ENCODE data around the gene SRGAP3.

The SRGAP3 gene

DNA sequence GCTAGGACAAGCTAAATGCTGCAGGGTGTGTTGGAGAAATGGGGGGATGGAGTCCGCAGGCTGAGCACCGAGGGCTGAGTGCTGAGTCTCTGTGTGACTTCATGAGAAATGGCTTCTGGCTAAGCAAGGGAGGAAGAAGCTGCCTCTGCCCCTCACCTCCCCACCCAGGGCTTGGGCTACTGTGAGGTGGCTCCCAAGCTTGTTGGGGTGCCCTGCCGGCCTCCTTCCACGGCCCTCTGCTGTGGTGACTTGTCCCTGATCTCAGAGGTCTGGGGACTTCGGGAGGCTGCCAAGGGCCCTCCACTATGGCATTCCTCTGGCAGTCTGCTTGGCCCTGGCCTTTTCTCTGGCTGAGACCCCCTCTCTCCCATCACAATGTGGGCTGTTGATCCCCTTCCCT is 256.1 kb downstream of the SRGAP3 start:
- no peak overlapping the region for H3K4me2 ChIP-seq (ENCODE audit: low read length)
- peaks cover 8% of the 10 kb centered on the region for H3K27me3 ChIP-seq (ENCODE audit: control insufficient read depth, insufficient read depth, low read length)
- no peak overlapping the region for H3K4me3 ChIP-seq (ENCODE audit: low read length)
- no peaks in the 10 kb centered on the region for H3K4me1 ChIP-seq (ENCODE audit: control insufficient read depth, insufficient read depth, low read length)
- no peak overlapping the region for H3K9ac ChIP-seq (ENCODE audit: low read depth, low read length)
- H3K9me3 ChIP-seq (replicated peaks; ENCODE audit: low read length): no peaks in the 10 kb centered on the region
- H3K36me3 ChIP-seq (ENCODE audit: insufficient read depth, low read length): no peaks in the 10 kb centered on the region

DNA sequence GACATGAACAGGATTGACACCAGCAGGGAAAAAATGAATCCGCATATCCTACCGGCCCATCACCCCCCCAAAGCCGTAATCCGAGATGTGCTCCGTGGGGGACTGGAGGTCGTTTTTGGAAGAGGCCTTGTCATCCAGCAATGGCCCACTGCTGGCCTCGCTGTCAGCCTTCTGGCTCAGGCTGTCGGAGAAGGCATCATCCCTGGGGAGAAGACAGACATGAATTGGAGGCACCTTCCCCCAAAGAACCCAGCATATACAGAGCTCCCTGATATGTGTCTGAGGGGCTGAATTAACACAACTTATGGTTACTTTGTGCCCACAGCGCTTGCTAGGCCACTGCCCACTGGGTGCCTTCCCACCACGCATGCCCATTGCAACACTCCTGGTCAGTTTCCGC is 256.6 kb downstream of the SRGAP3 start:
- no peaks in the 10 kb centered on the region for H3K36me3 ChIP-seq (ENCODE audit: insufficient read depth, low read length)
- H3K4me2 ChIP-seq (ENCODE audit: low read length): no peak overlapping the region
- no peaks in the 10 kb centered on the region for H3K9me3 ChIP-seq (replicated peaks; ENCODE audit: low read length)
- H3K4me3 ChIP-seq (ENCODE audit: low read length): no peak overlapping the region
- no peak overlapping the region for H3K9ac ChIP-seq (ENCODE audit: low read depth, low read length)
- H3K27me3 ChIP-seq (ENCODE audit: control insufficient read depth, insufficient read depth, low read length): peaks cover 8% of the 10 kb centered on the region
- no peaks in the 10 kb centered on the region for H3K4me1 ChIP-seq (ENCODE audit: control insufficient read depth, insufficient read depth, low read length)

DNA sequence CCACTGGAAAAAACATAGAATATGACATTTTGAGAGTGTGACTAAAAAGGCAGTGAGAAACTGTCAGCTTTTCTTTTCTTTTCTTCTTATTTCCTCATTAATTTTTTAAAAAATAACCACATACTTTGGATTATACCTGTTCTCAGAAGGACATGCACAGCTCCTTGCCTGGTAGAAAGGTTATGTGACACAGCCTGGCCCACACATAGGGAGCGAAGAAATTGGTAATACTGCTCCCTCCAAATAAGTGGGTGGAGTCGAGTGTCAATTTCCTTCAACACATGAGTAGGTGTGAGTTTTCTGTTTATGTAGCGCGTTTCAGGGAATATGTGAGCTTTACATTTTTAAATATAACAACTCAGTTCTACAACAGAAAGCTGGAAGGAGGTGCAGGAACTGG is 257.2 kb downstream of the SRGAP3 start:
- Histone ChIP-seq H3K4me2 (ENCODE audit: low read length) (no peak overlapping the region), H3K27me3 (ENCODE audit: control insufficient read depth, insufficient read depth, low read length) (peaks cover 6% of the 10 kb centered on the region), H3K9ac (ENCODE audit: low read depth, low read length) (no peak overlapping the region), H3K4me1 (ENCODE audit: control insufficient read depth, insufficient read depth, low read length) (no peaks in the 10 kb centered on the region), H3K9me3 (replicated peaks; ENCODE audit: low read length) (no peaks in the 10 kb centered on the region), H3K4me3 (ENCODE audit: low read length) (no peak overlapping the region), H3K36me3 (ENCODE audit: insufficient read depth, low read length) (no peaks in the 10 kb centered on the region)

DNA sequence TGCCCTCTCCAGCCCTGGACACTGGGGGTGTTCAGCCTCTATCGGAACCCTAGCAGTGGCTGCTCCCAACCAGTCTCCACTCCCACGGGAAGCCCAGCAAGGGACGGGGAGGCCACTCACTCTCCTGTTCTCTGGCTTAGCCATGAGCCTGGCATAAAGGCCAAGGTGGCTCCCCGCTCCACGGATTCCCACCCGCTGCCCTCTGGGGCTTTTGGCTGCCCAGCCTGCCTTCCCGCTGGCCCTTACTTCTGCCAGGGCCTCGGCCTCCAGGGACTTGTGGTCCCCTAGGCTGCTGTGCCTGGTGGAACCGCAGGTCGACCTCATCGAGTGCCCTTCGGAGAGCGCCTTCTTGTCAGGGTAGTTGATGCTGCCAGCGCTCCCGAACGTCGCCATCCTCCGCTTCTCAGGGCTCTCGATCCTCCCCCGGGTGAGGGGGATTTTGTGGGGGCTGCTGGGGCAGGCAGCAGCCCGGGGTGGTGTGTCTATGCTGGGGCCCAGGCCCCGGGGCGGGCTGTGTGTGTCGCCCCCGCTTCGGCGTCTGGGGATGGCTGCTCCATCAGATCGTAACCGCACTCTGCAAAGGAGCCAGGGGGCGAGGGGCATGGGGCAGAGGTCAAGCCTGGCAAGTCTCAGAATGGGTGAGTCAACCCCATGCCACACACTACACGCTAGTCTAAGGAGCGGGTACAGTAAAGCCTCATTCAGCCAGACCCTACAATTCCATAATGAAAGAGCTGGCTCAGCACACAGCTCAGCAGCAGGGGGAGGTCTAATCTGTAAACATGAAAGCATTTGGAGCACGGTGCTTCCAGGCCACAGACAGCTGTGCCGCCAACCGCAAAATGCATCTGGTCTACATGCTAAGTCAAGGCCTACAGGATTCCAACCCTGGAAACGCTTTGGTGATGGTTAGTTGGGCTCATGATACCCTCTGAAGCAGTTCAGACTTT is 258.9 kb downstream of the SRGAP3 start:
- Histone ChIP-seq H3K27me3 (ENCODE audit: control insufficient read depth, insufficient read depth, low read length) (no peaks in the 10 kb centered on the region), H3K9ac (ENCODE audit: low read depth, low read length) (no peak overlapping the region), H3K4me2 (ENCODE audit: low read length) (no peak overlapping the region), H3K4me3 (ENCODE audit: low read length) (no peak overlapping the region), H3K36me3 (ENCODE audit: insufficient read depth, low read length) (no peaks in the 10 kb centered on the region), H3K4me1 (ENCODE audit: control insufficient read depth, insufficient read depth, low read length) (no peaks in the 10 kb centered on the region), H3K9me3 (replicated peaks; ENCODE audit: low read length) (no peaks in the 10 kb centered on the region)

DNA sequence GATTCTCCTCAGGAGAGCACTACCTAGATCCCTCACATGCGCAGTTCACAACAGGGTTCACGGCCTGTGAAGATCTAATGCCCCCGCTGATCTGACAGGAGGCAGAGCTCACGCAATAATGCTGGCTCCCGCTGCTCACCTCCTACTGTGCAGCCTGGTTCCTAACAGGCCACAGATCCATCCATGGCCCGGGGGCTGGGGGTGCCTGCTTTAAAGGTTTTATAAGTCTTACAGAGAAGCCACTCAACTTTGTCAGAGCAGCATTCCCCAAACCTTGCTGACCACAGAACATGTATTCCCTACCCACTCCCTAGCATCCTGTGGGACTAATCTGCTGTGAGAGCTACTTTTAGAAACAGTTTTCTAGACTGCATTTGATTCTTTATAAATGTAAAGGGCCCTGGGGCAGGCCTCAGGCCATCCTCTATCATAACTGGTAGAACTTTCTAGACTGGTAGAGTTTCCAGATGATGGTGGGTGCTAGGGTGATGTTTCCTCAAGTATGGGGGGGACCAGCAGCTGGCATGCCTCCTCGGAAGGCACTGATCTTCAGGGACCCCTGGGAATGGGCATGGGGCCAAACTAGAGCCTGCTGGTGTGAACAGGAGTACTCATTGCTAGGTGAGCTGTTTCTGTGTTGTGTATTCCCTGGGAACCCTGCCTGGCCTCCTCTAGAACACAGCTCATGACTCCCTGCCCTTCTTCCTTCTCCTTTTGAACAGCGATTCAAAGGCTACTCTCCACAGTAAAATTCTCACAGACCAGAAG is 260.5 kb downstream of the SRGAP3 start:
- Histone ChIP-seq H3K27me3 (ENCODE audit: control insufficient read depth, insufficient read depth, low read length) (no peaks in the 10 kb centered on the region), H3K9me3 (replicated peaks; ENCODE audit: low read length) (no peaks in the 10 kb centered on the region), H3K4me3 (ENCODE audit: low read length) (no peak overlapping the region), H3K9ac (ENCODE audit: low read depth, low read length) (no peak overlapping the region), H3K4me1 (ENCODE audit: control insufficient read depth, insufficient read depth, low read length) (no peaks in the 10 kb centered on the region), H3K36me3 (ENCODE audit: insufficient read depth, low read length) (no peaks in the 10 kb centered on the region), H3K4me2 (ENCODE audit: low read length) (no peak overlapping the region)

DNA sequence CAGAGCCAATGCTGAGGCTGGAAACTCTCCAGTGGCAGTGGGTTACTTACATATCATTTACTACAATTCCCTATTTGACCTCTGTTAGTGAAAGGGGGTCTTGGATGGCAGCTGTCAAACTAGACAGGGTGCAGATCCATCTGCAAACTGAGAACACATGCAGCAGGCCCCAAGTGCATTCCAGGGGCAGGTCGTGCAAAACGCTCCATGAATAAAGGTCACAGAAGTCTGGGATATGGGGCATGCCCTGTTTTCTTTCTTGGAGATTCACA is 261.1 kb downstream of the SRGAP3 start:
- Histone ChIP-seq H3K9me3 (replicated peaks; ENCODE audit: low read length) (no peaks in the 10 kb centered on the region), H3K27me3 (ENCODE audit: control insufficient read depth, insufficient read depth, low read length) (no peaks in the 10 kb centered on the region), H3K36me3 (ENCODE audit: insufficient read depth, low read length) (no peaks in the 10 kb centered on the region), H3K4me3 (ENCODE audit: low read length) (no peak overlapping the region), H3K9ac (ENCODE audit: low read depth, low read length) (no peak overlapping the region), H3K4me1 (ENCODE audit: control insufficient read depth, insufficient read depth, low read length) (no peaks in the 10 kb centered on the region), H3K4me2 (ENCODE audit: low read length) (no peak overlapping the region)

DNA sequence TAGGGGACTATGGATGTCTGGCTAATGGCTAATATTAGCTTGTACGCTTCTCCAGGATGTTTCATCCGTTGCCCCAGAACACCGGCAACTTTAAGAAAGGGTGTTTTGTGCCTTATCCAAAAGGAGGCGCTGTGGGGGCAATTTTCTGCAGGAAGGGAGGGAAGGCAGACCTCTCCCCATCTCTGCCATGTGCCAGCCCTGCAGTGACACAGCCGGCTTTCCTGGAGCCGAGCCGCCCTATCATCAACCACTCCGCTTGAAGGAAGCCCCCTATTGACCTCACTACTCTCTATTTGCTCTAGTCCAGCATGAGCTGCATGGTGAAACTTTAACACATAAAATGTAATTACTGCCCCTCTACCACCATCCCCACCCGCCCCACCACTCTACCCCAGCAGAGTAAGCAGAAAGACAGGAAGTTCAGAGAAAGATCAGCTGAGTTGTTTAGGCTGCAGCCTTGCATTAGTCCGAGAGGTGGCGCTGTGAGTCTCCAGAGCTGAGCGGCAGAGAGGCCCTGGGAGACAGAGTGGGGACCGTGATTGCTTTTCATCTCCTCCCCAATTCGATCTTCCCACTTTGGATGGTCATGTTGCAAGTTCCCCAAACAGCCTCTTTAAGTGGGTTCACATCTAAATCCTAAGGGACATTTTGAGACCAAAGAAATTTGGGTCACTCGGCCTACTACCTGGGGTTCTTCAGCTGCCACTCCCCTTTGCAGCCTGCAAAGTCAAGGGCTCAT is 261.6 kb downstream of the SRGAP3 start:
- Histone ChIP-seq H3K4me2 (ENCODE audit: low read length) (no peak overlapping the region), H3K9ac (ENCODE audit: low read depth, low read length) (no peak overlapping the region), H3K4me1 (ENCODE audit: control insufficient read depth, insufficient read depth, low read length) (no peaks in the 10 kb centered on the region), H3K4me3 (ENCODE audit: low read length) (no peak overlapping the region), H3K36me3 (ENCODE audit: insufficient read depth, low read length) (no peaks in the 10 kb centered on the region), H3K9me3 (replicated peaks; ENCODE audit: low read length) (no peaks in the 10 kb centered on the region), H3K27me3 (ENCODE audit: control insufficient read depth, insufficient read depth, low read length) (no peaks in the 10 kb centered on the region)

DNA sequence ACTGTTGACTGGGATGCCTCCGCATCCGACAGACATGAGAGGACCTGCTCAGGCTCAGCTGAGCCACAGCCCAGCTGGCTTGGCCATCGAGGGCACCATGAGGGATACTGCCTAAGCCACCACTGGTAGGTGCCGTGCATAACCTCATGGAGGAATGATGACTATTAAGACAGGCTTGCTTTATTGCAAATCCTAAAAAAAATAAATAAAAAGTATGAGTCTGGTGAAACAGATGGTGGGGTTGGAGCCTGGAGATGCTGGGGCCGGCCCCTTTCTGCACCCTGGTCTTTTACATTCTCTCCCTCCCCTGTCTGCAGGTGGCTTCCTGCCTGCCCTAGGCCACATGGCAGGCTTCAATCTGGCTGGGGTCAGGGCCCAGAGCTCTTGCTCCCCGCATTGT is 262.2 kb downstream of the SRGAP3 start:
- Histone ChIP-seq H3K36me3 (ENCODE audit: insufficient read depth, low read length) (no peaks in the 10 kb centered on the region), H3K27me3 (ENCODE audit: control insufficient read depth, insufficient read depth, low read length) (no peaks in the 10 kb centered on the region), H3K9me3 (replicated peaks; ENCODE audit: low read length) (no peaks in the 10 kb centered on the region), H3K9ac (ENCODE audit: low read depth, low read length) (no peak overlapping the region), H3K4me3 (ENCODE audit: low read length) (no peak overlapping the region), H3K4me2 (ENCODE audit: low read length) (no peak overlapping the region), H3K4me1 (ENCODE audit: control insufficient read depth, insufficient read depth, low read length) (no peaks in the 10 kb centered on the region)

DNA sequence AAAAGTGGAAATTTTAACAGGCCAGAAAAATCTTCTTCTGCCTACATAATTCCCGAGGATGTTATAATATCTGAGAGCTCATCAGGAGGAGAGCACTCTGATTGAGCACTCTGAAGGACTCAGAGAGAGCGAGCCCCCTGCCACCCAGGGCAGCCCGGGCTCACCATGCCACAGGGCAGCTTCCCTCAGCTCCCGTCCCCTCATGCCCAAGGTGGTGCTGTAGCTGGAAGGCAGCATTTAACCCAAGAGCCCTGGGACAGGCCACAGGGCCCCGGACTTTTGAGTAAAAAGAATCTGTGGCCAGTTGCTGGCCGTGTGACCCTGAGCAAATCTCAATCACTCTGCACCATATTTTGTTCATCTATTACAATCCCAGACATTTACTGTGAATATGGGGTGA is 262.7 kb downstream of the SRGAP3 start:
- no peaks in the 10 kb centered on the region for H3K27me3 ChIP-seq (ENCODE audit: control insufficient read depth, insufficient read depth, low read length)
- no peak overlapping the region for H3K4me3 ChIP-seq (ENCODE audit: low read length)
- H3K9ac ChIP-seq (ENCODE audit: low read depth, low read length): no peak overlapping the region
- no peaks in the 10 kb centered on the region for H3K36me3 ChIP-seq (ENCODE audit: insufficient read depth, low read length)
- no peaks in the 10 kb centered on the region for H3K9me3 ChIP-seq (replicated peaks; ENCODE audit: low read length)
- no peak overlapping the region for H3K4me2 ChIP-seq (ENCODE audit: low read length)
- H3K4me1 ChIP-seq (ENCODE audit: control insufficient read depth, insufficient read depth, low read length): no peaks in the 10 kb centered on the region

DNA sequence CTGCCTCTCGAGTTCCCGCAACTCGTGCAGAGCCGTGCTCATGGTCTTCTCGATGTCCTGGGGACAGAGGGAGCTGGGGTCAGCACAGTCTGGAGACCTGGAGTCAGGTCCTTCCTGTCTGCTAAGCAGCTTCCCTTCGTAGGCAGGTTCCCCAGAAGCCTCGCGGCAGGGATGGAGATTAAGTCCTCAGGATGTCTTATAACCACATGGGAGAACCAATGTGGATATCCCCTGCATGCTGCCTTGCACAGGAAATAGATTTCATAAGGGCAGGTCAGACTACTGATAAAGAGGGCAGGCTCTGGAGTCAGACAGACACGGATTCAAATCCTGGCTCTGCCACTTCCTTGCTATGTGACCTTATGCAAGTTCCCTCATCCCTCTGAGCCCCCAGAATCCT is 263.6 kb downstream of the SRGAP3 start:
- no peak overlapping the region for H3K9ac ChIP-seq (ENCODE audit: low read depth, low read length)
- H3K4me3 ChIP-seq (ENCODE audit: low read length): no peak overlapping the region
- no peak overlapping the region for H3K4me2 ChIP-seq (ENCODE audit: low read length)
- H3K36me3 ChIP-seq (ENCODE audit: insufficient read depth, low read length): no peaks in the 10 kb centered on the region
- no peaks in the 10 kb centered on the region for H3K9me3 ChIP-seq (replicated peaks; ENCODE audit: low read length)
- H3K4me1 ChIP-seq (ENCODE audit: control insufficient read depth, insufficient read depth, low read length): no peaks in the 10 kb centered on the region
- H3K27me3 ChIP-seq (ENCODE audit: control insufficient read depth, insufficient read depth, low read length): peaks cover 5% of the 10 kb centered on the region

DNA sequence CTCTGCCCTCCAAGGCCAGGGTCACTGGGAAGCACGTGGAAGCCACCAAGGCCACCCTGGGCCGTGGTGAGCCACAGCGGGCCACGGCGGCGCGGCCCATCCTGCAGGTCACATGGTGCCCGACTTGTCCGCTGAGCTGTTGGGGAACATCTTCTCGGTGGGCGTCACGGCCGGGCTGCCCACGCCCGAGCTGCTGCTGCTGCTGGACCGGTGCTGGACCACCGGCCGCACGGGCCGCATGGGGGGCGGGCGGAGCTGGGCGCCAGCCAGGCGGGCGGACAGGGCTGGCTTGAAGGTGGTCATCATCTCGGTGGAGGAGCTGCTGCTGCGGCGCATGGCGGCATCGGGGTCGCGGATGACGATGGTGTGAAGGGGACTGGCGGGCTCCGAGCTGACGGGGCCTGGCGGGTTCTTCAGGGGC is 264.0 kb downstream of the SRGAP3 start:
- Histone ChIP-seq H3K4me2 (ENCODE audit: low read length) (no peak overlapping the region), H3K36me3 (ENCODE audit: insufficient read depth, low read length) (no peaks in the 10 kb centered on the region), H3K4me1 (ENCODE audit: control insufficient read depth, insufficient read depth, low read length) (no peaks in the 10 kb centered on the region), H3K4me3 (ENCODE audit: low read length) (no peak overlapping the region), H3K27me3 (ENCODE audit: control insufficient read depth, insufficient read depth, low read length) (peaks cover 10% of the 10 kb centered on the region), H3K9me3 (replicated peaks; ENCODE audit: low read length) (no peaks in the 10 kb centered on the region), H3K9ac (ENCODE audit: low read depth, low read length) (no peak overlapping the region)

Measured in skeletal muscle satellite cell (primary cell).